Heart right ventricle (tissue), 16 donors: ENCODE measurements around the gene SCN5A. TPM values are rescaled to one million over a fixed set of nuclear protein-coding genes. Genes with fewer than 3 reads are reported as not detected.
A peak's percentile ranks its signal among the peaks of the same experiment; 100 is the strongest.

ENCODE experiments used
- ATAC-seq, 8 donors: fragments of 200-7000 bp; cut with Tn5 transposase; one replicate each; pipeline ENCODE4 v1.9.1; 2020; ENCODE audit warnings: mild to moderate bottlenecking in 8 of 8, moderate library complexity in 8 of 8, moderate number of reproducible peaks in 1 of 8
- DNase-seq, 2 donors: peaks; one replicate each; pipeline ENCODE4 v3.0.0-alpha.2; 2020
- H3K27ac ChIP-seq, 10 donors: fragments of 200-600 bp; sonication (generic) in 2 of 10; one replicate each; pipeline versions ENCODE4 v1.5.0 to v1.8.0; 2020 to 2022; ENCODE audit warnings: mild to moderate bottlenecking in 3 of 10
- H3K27me3 ChIP-seq, 7 donors: fragments of 200-600 bp; one replicate each; pipeline ENCODE4 v1.8.0; 2021 to 2022; ENCODE audit warnings: mild to moderate bottlenecking in 2 of 7
- H3K36me3 ChIP-seq, 9 donors: fragments of 200-600 bp; sonication (generic) in 1 of 9; one replicate each; pipeline versions ENCODE4 v1.5.0 to v1.8.0; 2020 to 2022; ENCODE audit warnings: mild to moderate bottlenecking in 2 of 9
- H3K4me1 ChIP-seq, 9 donors: fragments of 200-600 bp; sonication (generic) in 1 of 9; one replicate each; pipeline versions ENCODE4 v1.5.0 to v1.8.0; 2020 to 2022; ENCODE audit warnings: mild to moderate bottlenecking in 4 of 9
- H3K4me3 ChIP-seq, 10 donors: fragments of 200-600 bp; sonication (generic) in 2 of 10; one replicate each; pipeline versions ENCODE4 v1.5.0 to v1.8.0; 2020 to 2022; ENCODE audit warnings: mild to moderate bottlenecking in 7 of 10, moderate library complexity in 2 of 10
- H3K9me3 ChIP-seq, 11 donors: fragments of 200-600 bp in 10 of 11; sonication (generic) in 2 of 11; one replicate each; pipeline versions ENCODE4 v1.5.0 to v1.8.0; 2013 to 2022; ENCODE audit warnings: mild to moderate bottlenecking in 2 of 11, control low read depth in 1 of 11, moderate library complexity in 1 of 11
- CTCF ChIP-seq, 9 donors: fragments of 200-600 bp; sonication (generic) in 2 of 9; IDR thresholded peaks; one replicate each; pipeline versions ENCODE4 v1.5.0 to v1.8.0; 2021 to 2022; ENCODE audit warnings: antibody characterized with exemption in 9 of 9, mild to moderate bottlenecking in 5 of 9, moderate library complexity in 1 of 9
- WGBS, 2 donors: extraction: QIAGEN DNeasy Blood & Tissue Kit; methylation state at CpG; one replicate each; pipeline ENCODE4 v1.1.7; 2013; ENCODE audit warnings: inconsistent platforms in 1 of 2; 5-methylcytosine and 5-hydroxymethylcytosine counted together
- intact Hi-C, 10 donors: fragments of 100-400 bp; cut with DNase I; formaldehyde crosslinking; loops; one replicate each; pipeline versions ENCODE4 v1.11.1 to v1.14.2; 2022
- polyA plus RNA-seq, 2 donors: library from polyadenylated mRNA; stranded (reverse); fragments of 200-250 nt; gene quantifications; one replicate each; pipeline ENCODE4 v1.2.3, GENCODE V29; 2013
- total RNA-seq, 10 donors: library from RNA; stranded (reverse); fragmentation: NEBNext Ultra II Directional in 3 of 10; extraction: Animal tissue kit (Norgen Biotek cat#: 25700) in 3 of 10; gene quantifications; one replicate each; pipeline versions ENCODE4 v1.2.1 to v1.2.4, GENCODE V29; 2021 to 2023
- donor health status: Arrhythmogenic right ventricular cardiomyopathy.
- donor health status: ischemic (EF 13 %, LVEDD 7.1; RV severe dilation, severe dysfunction).
- donor health status: healthy with polysubstance abuse.
- donor health status: DM: no; HTN: yes; CAD: no.
- donor health status: DM: no; HTN: no; CAD: no.
- donor health status: ischemic (EF 25% LVEDD 6.9; RV normal size, moderate dysfunction).
- donor health status: ischemic (EF 25% LVEDD 5.7; RV mildly dilated, moderate dysfunction).
- donor health status: healthy.
- donor health status: DM: yes; HTN: yes; CAD: no.
- donor health status: Ischemic cardiomyopathy.
- donor health status: ischemic (EF 35%, LVEDD 5.7; RV mildly dilated, moderate dysfunction).
- donor health status: nonischemic (EF 11% LVEDD 7.7; RV severe dilation, severe dysfunction).
- donor health status: DM: yes; HTN: yes; CAD: no.
- donor health status: PGD.
- donor health status: ischemic (EF 29% LVEDD 5.4; RV normal size, mild dysfunction).
- donor health status: nonischemic (EF 23%, LVEDD 6.1; RV moderate dilation, normal function).

Gene SCN5A
- total and polyA plus RNA-seq, 12 donors = 29.9 to 254 (median 177) TPM

GRCh38 chr3:38556640-38557358 lies 92.7 kb downstream of the SCN5A start:
- no peak overlapping the region for H3K4me3 ChIP-seq
- no peak for DNase-seq
- H3K27me3 ChIP-seq = no peaks in the 10 kb centered on the region
- TF ChIP-seq CTCF (IDR thresholded peaks at IDR 0.05) = no peak
- ATAC-seq = peak in 4 of 8 donors; percentile 30 to 62 (median 42)
- H3K4me1 ChIP-seq = peaks cover 0 to 4% (median 0%) of the 10 kb centered on the region in 9 donors
- H3K27ac ChIP-seq = peak overlapping the region in 2 of 10 donors; percentile 8 to 19
- intact Hi-C loops = no loop called here
- peaks cover 0 to 73% (median 0%) of the 10 kb centered on the region in 9 donors for H3K36me3 ChIP-seq
- H3K9me3 ChIP-seq = peaks cover 0 to 8% (median 0%) of the 10 kb centered on the region in 11 donors
- 55 to 78% methylated on average over 4 of the region's 4 CpGs for WGBS, 2 donors

GRCh38 chr3:38555926-38556325 lies 93.6 kb downstream of the SCN5A start:
- no peak for DNase-seq
- Histone ChIP-seq H3K36me3 (peaks cover 0 to 75% (median 0%) of the 10 kb centered on the region in 9 donors), H3K4me3 (no peak overlapping the region)

GRCh38 chr3:38555149-38555840 lies 94.2 kb downstream of the SCN5A start:
- WGBS, 2 donors = 85% methylated on average over 6 of the region's 6 CpGs
- Histone ChIP-seq H3K4me1 (peaks cover 0 to 4% (median 0%) of the 10 kb centered on the region in 9 donors), H3K4me3 (no peak overlapping the region), H3K9me3 (peaks cover 0 to 8% (median 0%) of the 10 kb centered on the region in 11 donors), H3K27ac (no peak overlapping the region), H3K27me3 (no peaks in the 10 kb centered on the region), H3K36me3 (peaks cover 0 to 75% (median 0%) of the 10 kb centered on the region in 9 donors)
- no peak for TF ChIP-seq CTCF (IDR thresholded peaks at IDR 0.05)
- no peak for ATAC-seq
- intact Hi-C loops = no loop called here
- DNase-seq = no peak

More at GRCh38 chr3:38555926-38556325, 93.6 kb downstream of the SCN5A start:
- intact Hi-C loops = no loop called here
- no peak for ATAC-seq
- no peak overlapping the region for H3K27ac ChIP-seq
- H3K27me3 ChIP-seq = no peaks in the 10 kb centered on the region
- TF ChIP-seq CTCF (IDR thresholded peaks at IDR 0.05) = no peak
- peaks cover 0 to 8% (median 0%) of the 10 kb centered on the region in 11 donors for H3K9me3 ChIP-seq
- peaks cover 0 to 4% (median 0%) of the 10 kb centered on the region in 9 donors for H3K4me1 ChIP-seq
- 90 to 92% methylated on average over 2 of the region's 2 CpGs for WGBS, 2 donors

- no peaks in the 10 kb centered on the region for H3K27me3 ChIP-seq
- 87 to 91% methylated on average over 8 of the region's 8 CpGs for WGBS, 2 donors
- peaks cover 0 to 5% (median 0%) of the 10 kb centered on the region in 9 donors for H3K4me1 ChIP-seq
- TF ChIP-seq CTCF (IDR thresholded peaks at IDR 0.05) = no peak
- H3K9me3 ChIP-seq = peaks cover 0 to 8% (median 0%) of the 10 kb centered on the region in 11 donors
- no peak overlapping the region for H3K4me3 ChIP-seq
- intact Hi-C loops = no loop called here
- peaks cover 0 to 74% (median 0%) of the 10 kb centered on the region in 9 donors for H3K36me3 ChIP-seq
- ATAC-seq (no peak), DNase-seq (no peak)
- H3K27ac ChIP-seq = no peak overlapping the region
Measured at GRCh38 chr3:38554127-38554827, 95.2 kb downstream of the SCN5A start.
